Stomach (tissue), 4 donors: ENCODE measurements around the gene AGAP1.

Experiments used
- CTCF ChIP-seq, 7 experiments: fragments of 450-650 bp in 4 of 7; fragments of 200-600 bp in 3 of 7; sonication (generic) in 3 of 7; IDR thresholded peaks; one replicate each; pipeline ENCODE4 v1.5.1; 2016 to 2019; ENCODE audit warnings: antibody characterized with exemption in 7 of 7, control low read depth in 2 of 7, mild to moderate bottlenecking in 1 of 7
- EP300 ChIP-seq: sonication (generic); formaldehyde crosslinking; IDR thresholded peaks from one replicate; pipeline ENCODE4 v1.6.1; 2017; ENCODE audit warnings: antibody characterized with exemption
- POLR2A ChIP-seq, 4 donors: fragments of 450-650 bp; IDR thresholded peaks; one replicate each; pipeline ENCODE4 v1.6.1; 2016; ENCODE audit warnings: antibody characterized with exemption in 4 of 4, control low read depth in 2 of 4, mild to moderate bottlenecking in 1 of 4, moderate library complexity in 1 of 4
- POLR2AphosphoS5 ChIP-seq, 3 donors: sonication (generic); formaldehyde crosslinking; IDR thresholded peaks; one replicate each; pipeline ENCODE4 v1.6.1; 2016; ENCODE audit warnings: antibody characterized with exemption in 3 of 3

GRCh38 chr2:235934774-235935484 lies 441.1 kb downstream of the AGAP1 start:
- TF ChIP-seq CTCF (IDR thresholded peaks at IDR 0.05) (no peak), POLR2A (IDR thresholded peaks at IDR 0.05) (no peak), POLR2AphosphoS5 (IDR thresholded peaks at IDR 0.05) (no peak), EP300 (no peak)
